GM12878 (cell line): ENCODE results near the gene NCKAP5.

ENCODE experiments used
- BHLHE40 ChIP-seq, 2 experiments: fragments of 450-650 bp in 1 of 2; IDR thresholded peaks; 2 replicates each; pipeline ENCODE4 v1.6.1; 2011 to 2017; ENCODE audit warnings: low read depth in 2 of 2, borderline replicate concordance in 1 of 2, improper control_type of control experiment in 1 of 2, low read length in 1 of 2, mild to moderate bottlenecking in 1 of 2
- CREB1 ChIP-seq: IDR thresholded peaks from 2 replicates; pipeline ENCODE4 v1.6.1; 2012; ENCODE audit warnings: low read depth, mild to moderate bottlenecking, inconsistent platforms
- KAT2A ChIP-seq: conservative IDR thresholded peaks from 2 replicates; pipeline ENCODE4 v1.6.1; 2011; ENCODE audit warnings: low read depth, low read length; ENCODE audit not compliant: control insufficient read depth
- TF ChIP-seq, protein P1 (sequence below), 3 experiments: IDR thresholded peaks in 2 of 3; conservative IDR thresholded peaks in 1 of 3; 2 replicates each; pipeline ENCODE4 v1.5.1; 2011; ENCODE audit warnings: low read depth in 3 of 3, low read length in 3 of 3, mild to moderate bottlenecking in 3 of 3, control low read depth in 2 of 3, moderate library complexity in 2 of 3, inconsistent platforms in 1 of 3, mixed read lengths in 1 of 3; ENCODE audit not compliant: control insufficient read depth in 2 of 3, insufficient read depth in 1 of 3; ENCODE audit errors: extremely low read depth in 1 of 3

DNA sequence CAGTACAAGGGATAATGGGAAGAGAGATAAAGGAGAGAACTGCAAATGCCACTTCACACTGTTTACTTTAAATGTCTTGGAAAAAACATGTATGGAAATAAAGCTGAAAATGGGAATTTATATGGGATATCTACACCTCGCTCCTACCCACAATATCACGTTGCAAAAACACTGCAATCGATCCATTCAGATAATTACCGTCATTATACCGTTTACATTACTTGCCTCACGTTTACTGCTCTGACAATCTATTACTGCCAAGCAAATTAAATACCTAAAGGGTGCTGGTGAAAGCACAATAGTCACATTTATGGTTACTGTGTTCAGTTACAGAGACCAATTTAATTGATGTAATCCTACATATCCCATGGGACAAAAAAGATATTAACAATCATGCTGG, 683.6 kb downstream of the NCKAP5 start:
- TF ChIP-seq BHLHE40 (IDR thresholded peaks at IDR 0.05; ENCODE audit: borderline replicate concordance in 1 of 2, low read depth in 2 of 2, low read length in 1 of 2) (no peak), KAT2A (no peak), CREB1 (no peak)
- TF ChIP-seq, protein P1, sequence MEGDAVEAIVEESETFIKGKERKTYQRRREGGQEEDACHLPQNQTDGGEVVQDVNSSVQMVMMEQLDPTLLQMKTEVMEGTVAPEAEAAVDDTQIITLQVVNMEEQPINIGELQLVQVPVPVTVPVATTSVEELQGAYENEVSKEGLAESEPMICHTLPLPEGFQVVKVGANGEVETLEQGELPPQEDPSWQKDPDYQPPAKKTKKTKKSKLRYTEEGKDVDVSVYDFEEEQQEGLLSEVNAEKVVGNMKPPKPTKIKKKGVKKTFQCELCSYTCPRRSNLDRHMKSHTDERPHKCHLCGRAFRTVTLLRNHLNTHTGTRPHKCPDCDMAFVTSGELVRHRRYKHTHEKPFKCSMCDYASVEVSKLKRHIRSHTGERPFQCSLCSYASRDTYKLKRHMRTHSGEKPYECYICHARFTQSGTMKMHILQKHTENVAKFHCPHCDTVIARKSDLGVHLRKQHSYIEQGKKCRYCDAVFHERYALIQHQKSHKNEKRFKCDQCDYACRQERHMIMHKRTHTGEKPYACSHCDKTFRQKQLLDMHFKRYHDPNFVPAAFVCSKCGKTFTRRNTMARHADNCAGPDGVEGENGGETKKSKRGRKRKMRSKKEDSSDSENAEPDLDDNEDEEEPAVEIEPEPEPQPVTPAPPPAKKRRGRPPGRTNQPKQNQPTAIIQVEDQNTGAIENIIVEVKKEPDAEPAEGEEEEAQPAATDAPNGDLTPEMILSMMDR (IDR thresholded peaks at IDR 0.05 in 2 of 3, conservative IDR thresholded peaks at IDR 0.05 in 1 of 3; ENCODE audit: control insufficient read depth in 2 of 3, extremely low read depth in 1 of 3, insufficient read depth in 1 of 3, low read depth in 3 of 3, low read length in 3 of 3) = no peak
